IMR-90 (cell line): ENCODE data around the gene PPP1R37. TPM values are rescaled to one million over a fixed set of nuclear protein-coding genes. Genes with fewer than 3 reads are reported as not detected.

Experiments
- ATAC-seq: fragments of 200-7000 bp; cut with Tn5 transposase; 2 replicates; pipeline ENCODE4 v1.9.1; 2020; ENCODE audit warnings: low read depth, mild to moderate bottlenecking, moderate library complexity
- BruUV-seq: library from RNA; stranded (reverse); fragments of 400-500 nt; replicated peaks from 2 replicates; lab custom pipeline; 2021; lab: Mats Ljungman, UMichigan
- CTCF ChIA-PET: fragments of 300-600 bp; formaldehyde crosslinking; extraction: SDS; loops from one replicate; lab custom pipeline; 2021; ENCODE audit warnings: antibody characterized with exemption; lab: Yijun Ruan, JAX
- POLR2A ChIA-PET: fragments of 300-600 bp; sonication (Branson Sonifier 250); formaldehyde crosslinking; loops from one replicate; lab custom pipeline; 2022; ENCODE audit warnings: antibody characterized with exemption; ENCODE audit not compliant: unreplicated experiment; lab: Charles Lee
- DNase-seq: peaks from one replicate; pipeline ENCODE4 v3.0.0; 2013
- H2AFZ ChIP-seq: replicated peaks from 2 replicates; pipeline ENCODE3; 2013; ENCODE audit warnings: low read length, mild to moderate bottlenecking; ENCODE audit not compliant: poor library complexity
- H2AK5ac ChIP-seq: 2 replicates; pipeline ENCODE4 v1.6.1; 2013; ENCODE audit warnings: low read depth, low read length, inconsistent platforms
- H2AK9ac ChIP-seq: replicated peaks from 2 replicates; pipeline ENCODE3; 2013; ENCODE audit warnings: mild to moderate bottlenecking, low read depth, low read length, moderate library complexity; ENCODE audit not compliant: poor library complexity
- H2BK120ac ChIP-seq: 2 replicates; pipeline ENCODE4 v1.6.1; 2013; ENCODE audit warnings: low read depth, low read length, inconsistent platforms
- H2BK15ac ChIP-seq: 3 replicates; pipeline ENCODE4 v1.6.1; 2013; ENCODE audit warnings: low read depth, low read length, inconsistent platforms
- H2BK20ac ChIP-seq: 2 replicates; pipeline ENCODE4 v1.6.1; 2013; ENCODE audit warnings: low read depth, mild to moderate bottlenecking, inconsistent platforms, low read length, moderate library complexity
- H2BK5ac ChIP-seq: 2 replicates; pipeline ENCODE4 v1.6.1; 2013; ENCODE audit warnings: mild to moderate bottlenecking, low read depth, low read length, inconsistent platforms; ENCODE audit not compliant: poor library complexity, severe bottlenecking
- H3K14ac ChIP-seq: replicated peaks from 2 replicates; pipeline ENCODE4 v1.6.1; 2013; ENCODE audit warnings: low read depth, low read length, inconsistent platforms
- H3K18ac ChIP-seq: 2 replicates; pipeline ENCODE4 v1.6.1; 2013; ENCODE audit warnings: low read depth, low read length, control low read depth
- H3K23ac ChIP-seq: 2 replicates; pipeline ENCODE4 v1.6.1; 2013; ENCODE audit warnings: low read depth, low read length, inconsistent platforms
- H3K27ac ChIP-seq: 2 replicates; pipeline ENCODE4 v1.5.1; 2013; ENCODE audit warnings: mild to moderate bottlenecking, control low read depth, low read length; ENCODE audit not compliant: insufficient read depth
- H3K27me3 ChIP-seq: 2 replicates; pipeline ENCODE4 v1.6.1; 2013; ENCODE audit warnings: low read length; ENCODE audit not compliant: control insufficient read depth, insufficient read depth
- H3K36me3 ChIP-seq: 2 replicates; pipeline ENCODE4 v1.6.1; 2013; ENCODE audit warnings: low read length, mixed read lengths; ENCODE audit not compliant: control insufficient read depth, insufficient read depth
- H3K4ac ChIP-seq: 2 replicates; pipeline ENCODE4 v1.6.1; 2013; ENCODE audit warnings: low read depth, low read length, inconsistent platforms
- H3K4me1 ChIP-seq: 2 replicates; pipeline ENCODE4 v1.6.1; 2013; ENCODE audit warnings: low read length, mixed read lengths; ENCODE audit not compliant: control insufficient read depth, insufficient read depth
- H3K4me2 ChIP-seq: 2 replicates; pipeline ENCODE4 v1.6.1; 2013; ENCODE audit warnings: low read depth, mild to moderate bottlenecking, control low read depth, low read length, moderate library complexity
- H3K4me3 ChIP-seq: 2 replicates; pipeline ENCODE4 v1.5.1; 2013; ENCODE audit warnings: low read depth, mild to moderate bottlenecking, control low read depth, low read length, moderate library complexity; ENCODE audit not compliant: insufficient read depth
- H3K56ac ChIP-seq: 2 replicates; pipeline ENCODE4 v1.6.1; 2013; ENCODE audit warnings: low read length, inconsistent platforms; ENCODE audit not compliant: insufficient read depth; ENCODE audit errors: extremely low read depth
- H3K79me1 ChIP-seq, 2 experiments: 2 replicates each; pipeline ENCODE4 v1.6.1; 2013; ENCODE audit warnings: low read length in 2 of 2, inconsistent platforms in 1 of 2, low read depth in 1 of 2
- H3K9ac ChIP-seq: 2 replicates; pipeline ENCODE4 v1.6.1; 2013; ENCODE audit warnings: low read depth, low read length, control low read depth
- H3K9me1 ChIP-seq: 2 replicates; pipeline ENCODE4 v1.6.1; 2013; ENCODE audit warnings: low read length, inconsistent platforms; ENCODE audit not compliant: insufficient read depth
- H3K9me3 ChIP-seq: 2 replicates; pipeline ENCODE4 v1.6.1; 2013; ENCODE audit warnings: low read length; ENCODE audit not compliant: control insufficient read depth, insufficient read depth
- H4K20me1 ChIP-seq: 2 replicates; pipeline ENCODE4 v1.6.1; 2013; ENCODE audit warnings: low read length, inconsistent platforms; ENCODE audit not compliant: insufficient read depth
- H4K5ac ChIP-seq: 2 replicates; pipeline ENCODE4 v1.6.1; 2013; ENCODE audit warnings: mild to moderate bottlenecking, low read depth, low read length, control low read depth
- H4K8ac ChIP-seq, 2 experiments: 2 replicates each; pipeline ENCODE4 v1.6.1; 2013; ENCODE audit warnings: low read depth in 2 of 2, low read length in 2 of 2, control low read depth in 1 of 2, inconsistent platforms in 1 of 2
- H4K91ac ChIP-seq: 2 replicates; pipeline ENCODE4 v1.6.1; 2013; ENCODE audit warnings: low read depth, low read length, inconsistent platforms; ENCODE audit not compliant: insufficient read depth
- CHD1 ChIP-seq: IDR thresholded peaks from 2 replicates; pipeline ENCODE4 v1.6.1; 2012; ENCODE audit warnings: low read depth, low read length, improper control_type of control experiment
- MXI1 ChIP-seq: IDR thresholded peaks from 2 replicates; pipeline ENCODE4 v1.6.1; 2012; ENCODE audit warnings: low read depth, mild to moderate bottlenecking, low read length, moderate library complexity, borderline replicate concordance
- RCOR1 ChIP-seq: IDR thresholded peaks from 2 replicates; pipeline ENCODE4 v1.6.1; 2012; ENCODE audit warnings: mild to moderate bottlenecking, low read length, improper control_type of control experiment; ENCODE audit not compliant: insufficient replicate concordance
- RFX5 ChIP-seq: IDR thresholded peaks from 2 replicates; pipeline ENCODE4 v1.8.0; 2012; ENCODE audit warnings: low read depth, mild to moderate bottlenecking, low read length, moderate library complexity
- WGBS, 2 experiments: methylation state at CpG; one replicate each; pipeline versions ENCODE4 v1.1.5 to v1.1.7; 2013; ENCODE audit warnings: missing lambda C conversion rate in 2 of 2; ENCODE audit not compliant: insufficient read length in 1 of 2; ENCODE audit errors: extremely low coverage in 2 of 2; 5-methylcytosine and 5-hydroxymethylcytosine counted together
- dilution Hi-C: fragments of 300-500 bp; cut with HindIII; formaldehyde crosslinking; loops from one replicate; pipeline ENCODE4 v1.14.3; 2018; ENCODE audit warnings: low sequenced_read_pairs; ENCODE audit not compliant: unreplicated experiment
- in situ Hi-C: fragments of 300-500 bp; cut with MboI; formaldehyde crosslinking; loops from 3 replicates; pipeline ENCODE4 v1.14.3; 2019; ENCODE audit warnings: low sequenced_read_pairs, inconsistent platforms, mixed read lengths
- intact Hi-C: fragments of 100-400 bp; cut with micrococcal nuclease; formaldehyde crosslinking; loops from 2 replicates; pipeline ENCODE4 v1.10.0; 2022
- polyA plus RNA-seq, 3 experiments: library from polyadenylated mRNA; depleted of rRNA; stranded (reverse); fragments of >200 nt; gene quantifications; 2 replicates each; pipeline ENCODE4 v1.2.3, GENCODE V29; 2012; ENCODE audit warnings: low replicate concordance in 1 of 3
- total RNA-seq: library from RNA; depleted of rRNA; stranded (reverse); fragments of >200 nt; gene quantifications from 2 replicates; pipeline ENCODE4 v1.2.3, GENCODE V29; 2012
- TF ChIP-seq, protein P1 (sequence below): fragments of 150-350 bp; IDR thresholded peaks from 2 replicates; pipeline ENCODE4 v1.6.1; 2016; ENCODE audit warnings: low read depth, mild to moderate bottlenecking, low read length, moderate library complexity, borderline replicate concordance

The PPP1R37 gene
- total and polyA plus RNA-seq, 2 of the 4 experiments (the other 2 are of a cell fraction), result 13.1 to 18.5 TPM

DNA sequence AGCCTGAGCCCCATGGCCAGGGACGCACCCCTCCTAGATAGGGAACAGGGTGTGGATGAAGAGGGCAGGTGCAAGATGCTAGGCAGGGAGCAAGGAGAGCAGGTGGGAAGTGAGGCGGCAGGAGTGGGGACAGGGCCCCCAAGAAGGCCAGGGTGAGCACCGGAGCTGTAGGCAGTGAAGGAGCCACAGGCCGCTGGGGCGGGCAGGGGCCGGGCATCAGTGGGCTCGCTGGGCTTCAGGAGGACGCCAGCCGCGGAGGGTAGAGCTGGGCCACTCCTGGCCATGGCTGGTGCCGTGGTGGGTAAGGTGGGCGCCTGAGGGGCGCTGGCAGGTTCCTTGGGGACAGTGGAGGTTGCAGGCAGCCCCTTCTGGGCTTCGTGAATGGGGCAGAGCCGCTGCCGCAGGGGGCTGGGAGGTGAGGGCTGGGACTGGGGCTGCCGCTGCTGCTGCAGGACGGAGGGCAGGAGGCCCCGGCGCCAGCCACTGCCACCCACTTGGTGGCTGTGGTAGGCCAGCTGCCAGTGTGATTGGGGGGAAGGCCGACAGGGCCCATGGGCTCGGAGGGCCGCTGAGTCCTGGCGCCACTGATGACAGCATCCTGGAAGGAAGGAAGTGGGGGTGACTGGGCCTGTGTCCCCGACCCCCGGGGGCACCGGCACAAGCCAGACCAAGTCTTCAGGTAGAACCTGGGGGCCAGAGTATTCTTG lies 65.7 kb downstream of the PPP1R37 start:
- ATAC-seq (no peak), DNase-seq (no peak)
- ChIA-PET POLR2A (no interaction called here), CTCF (interaction anchor here (1.7 kb wide), 1 partner anchor 90 kb away, joined by 4 read pairs; no protein-coding TSS in a partner anchor)
- Histone ChIP-seq H3K4me3 (no peak overlapping the region), H3K9ac (no peak overlapping the region), H3K4me1 (peaks cover 8% of the 10 kb centered on the region), H3K79me1 (no peaks in the 10 kb centered on the region), H2BK20ac (no peak overlapping the region), H3K4ac (no peak overlapping the region), H3K27ac (no peak overlapping the region), H3K27me3 (peaks cover 22% of the 10 kb centered on the region), H3K18ac (no peak overlapping the region), H3K36me3 (no peaks in the 10 kb centered on the region), H3K9me3 (no peaks in the 10 kb centered on the region), H2AFZ (no peak overlapping the region), H3K56ac (no peak overlapping the region), H3K23ac (no peak overlapping the region), H2BK5ac (no peak overlapping the region), H4K5ac (no peak overlapping the region), H3K14ac (no peak overlapping the region), H2BK120ac (no peak overlapping the region), H3K9me1 (0 out of 2 replicates have a peak, but pooled peaks cover 7% of the 10 kb centered on the region), H2BK15ac (no peak overlapping the region), H2AK5ac (no peak overlapping the region), H4K20me1 (peaks cover 5% of the 10 kb centered on the region), H4K91ac (no peak overlapping the region), H2AK9ac (no peak overlapping the region), H3K4me2 (no peak overlapping the region), H4K8ac (no peak overlapping the region)
- no TSS peak for BruUV-seq
- intact Hi-C loops (no loop called here), dilution Hi-C loops (no loop called here), in situ Hi-C loops (no loop called here)
- 87% methylated on average over 16 of the region's 27 CpGs; no CpG with 5 or more reads in 1 of the 2 experiments for WGBS, 2 experiments
- TF ChIP-seq RCOR1 (no peak), RFX5 (no peak), CHD1 (no peak), MXI1 (no peak)
- TF ChIP-seq, protein P1, sequence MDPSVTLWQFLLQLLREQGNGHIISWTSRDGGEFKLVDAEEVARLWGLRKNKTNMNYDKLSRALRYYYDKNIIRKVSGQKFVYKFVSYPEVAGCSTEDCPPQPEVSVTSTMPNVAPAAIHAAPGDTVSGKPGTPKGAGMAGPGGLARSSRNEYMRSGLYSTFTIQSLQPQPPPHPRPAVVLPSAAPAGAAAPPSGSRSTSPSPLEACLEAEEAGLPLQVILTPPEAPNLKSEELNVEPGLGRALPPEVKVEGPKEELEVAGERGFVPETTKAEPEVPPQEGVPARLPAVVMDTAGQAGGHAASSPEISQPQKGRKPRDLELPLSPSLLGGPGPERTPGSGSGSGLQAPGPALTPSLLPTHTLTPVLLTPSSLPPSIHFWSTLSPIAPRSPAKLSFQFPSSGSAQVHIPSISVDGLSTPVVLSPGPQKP, result no peak
